Gastrocnemius medialis (tissue), 4 donors: ENCODE measurements around the gene TOR1B. TPM values are rescaled to one million over a fixed set of nuclear protein-coding genes. Genes with fewer than 3 reads are reported as not detected.

Experiments
- ATAC-seq, 2 donors: fragments of 150-250 bp; one replicate each; pipeline ENCODE4 v1.9.1; 2016
- DNase-seq, 2 donors: peaks; one replicate each; pipeline ENCODE4 v3.0.0-alpha.2; 2019
- H3K27ac ChIP-seq, 4 donors: fragments of 200-600 bp; sonication (generic); 1 replicate in 1 of 4; 2 replicates in 3 of 4; pipeline ENCODE4 v1.5.1; 2016 to 2018; ENCODE audit warnings: mild to moderate bottlenecking in 2 of 4, moderate library complexity in 1 of 4
- H3K27me3 ChIP-seq, 3 donors: fragments of 200-600 bp; sonication (generic) in 2 of 3; 1 replicate in 1 of 3; 2 replicates in 2 of 3; pipeline versions ENCODE4 v1.5.1 to v1.6.0; 2016 to 2019; ENCODE audit warnings: mild to moderate bottlenecking in 1 of 3, moderate library complexity in 1 of 3
- H3K36me3 ChIP-seq, 2 donors: fragments of 200-600 bp; sonication (generic) in 1 of 2; one replicate each; pipeline ENCODE4 v1.5.1; 2017 to 2018
- H3K4me1 ChIP-seq, 2 donors: fragments of 200-600 bp; sonication (generic) in 1 of 2; one replicate each; pipeline ENCODE4 v1.5.1; 2016 to 2017; ENCODE audit warnings: mild to moderate bottlenecking in 2 of 2
- H3K4me3 ChIP-seq, 4 donors: fragments of 200-600 bp; sonication (generic) in 3 of 4; 1 replicate in 1 of 4; 2 replicates in 3 of 4; pipeline ENCODE4 v1.5.1; 2016 to 2019; ENCODE audit warnings: mild to moderate bottlenecking in 2 of 4
- H3K9me3 ChIP-seq, 3 donors: fragments of 200-600 bp; sonication (generic) in 2 of 3; 1 replicate in 1 of 3; 2 replicates in 2 of 3; pipeline ENCODE4 v1.5.1; 2016 to 2019
- POLR2A ChIP-seq, 2 donors: fragments of 450-650 bp; IDR thresholded peaks; one replicate each; pipeline ENCODE4 v1.6.1; 2017; ENCODE audit warnings: antibody characterized with exemption in 2 of 2, mild to moderate bottlenecking in 2 of 2, moderate library complexity in 2 of 2
- in situ Hi-C, 4 donors: fragments of 200-750 bp; cut with MboI; loops; one replicate each; pipeline versions ENCODE4 v1.15.0 to v1.8.0; 2017; ENCODE audit warnings: low sequenced_read_pairs in 4 of 4
- intact Hi-C: fragments of 100-400 bp; cut with DNase I; formaldehyde crosslinking; loops from one replicate; pipeline ENCODE4 v1.15.1; 2023; ENCODE audit warnings: low total_unique reads
- total RNA-seq, 4 donors: library from RNA; depleted of rRNA; stranded (reverse); fragments of >200 nt; gene quantifications; one replicate each; pipeline versions ENCODE4 v1.1.0 to v1.2.3, GENCODE V29; 2016
- TF ChIP-seq, protein P1 (sequence below), 5 experiments: fragments of 450-650 bp in 3 of 5; fragments of 200-600 bp in 2 of 5; sonication (generic) in 2 of 5; IDR thresholded peaks in 4 of 5; conservative IDR thresholded peaks in 1 of 5; 1 replicate in 4 of 5; 2 replicates in 1 of 5; pipeline ENCODE4 v1.5.1; 2016 to 2019; ENCODE audit warnings: antibody characterized with exemption in 5 of 5, mild to moderate bottlenecking in 3 of 5, moderate library complexity in 3 of 5

TOR1B gene
- total RNA-seq, 4 donors from 2014 or later = 15.9 to 22.6 (median 21.2) TPM

DNA sequence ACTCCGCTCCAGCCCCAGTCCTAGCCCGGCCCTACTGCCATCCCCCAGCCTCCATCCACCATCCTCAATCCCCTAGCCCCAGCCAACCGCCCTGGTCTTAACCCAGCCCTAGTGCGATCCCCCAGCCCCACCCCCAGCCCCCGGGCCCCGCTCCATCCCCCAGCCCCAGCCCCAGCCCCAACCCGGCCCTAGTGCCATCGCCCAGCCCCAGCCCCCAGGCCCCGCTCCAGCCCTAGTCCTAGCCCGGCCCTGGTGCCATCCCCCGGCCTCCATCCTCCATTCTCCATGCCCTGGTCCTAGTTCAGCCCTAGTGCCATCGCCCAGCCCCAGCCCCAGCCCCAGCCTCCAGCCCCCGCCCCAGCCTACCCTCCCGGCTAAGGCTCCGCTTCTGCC is 20.6 kb downstream of the TOR1B start:
- Histone ChIP-seq H3K36me3 (peaks cover 0 to 46% of the 10 kb centered on the region in 2 donors), H3K27ac (peak overlapping the region; percentile 68 to 86 (median 78))

DNA sequence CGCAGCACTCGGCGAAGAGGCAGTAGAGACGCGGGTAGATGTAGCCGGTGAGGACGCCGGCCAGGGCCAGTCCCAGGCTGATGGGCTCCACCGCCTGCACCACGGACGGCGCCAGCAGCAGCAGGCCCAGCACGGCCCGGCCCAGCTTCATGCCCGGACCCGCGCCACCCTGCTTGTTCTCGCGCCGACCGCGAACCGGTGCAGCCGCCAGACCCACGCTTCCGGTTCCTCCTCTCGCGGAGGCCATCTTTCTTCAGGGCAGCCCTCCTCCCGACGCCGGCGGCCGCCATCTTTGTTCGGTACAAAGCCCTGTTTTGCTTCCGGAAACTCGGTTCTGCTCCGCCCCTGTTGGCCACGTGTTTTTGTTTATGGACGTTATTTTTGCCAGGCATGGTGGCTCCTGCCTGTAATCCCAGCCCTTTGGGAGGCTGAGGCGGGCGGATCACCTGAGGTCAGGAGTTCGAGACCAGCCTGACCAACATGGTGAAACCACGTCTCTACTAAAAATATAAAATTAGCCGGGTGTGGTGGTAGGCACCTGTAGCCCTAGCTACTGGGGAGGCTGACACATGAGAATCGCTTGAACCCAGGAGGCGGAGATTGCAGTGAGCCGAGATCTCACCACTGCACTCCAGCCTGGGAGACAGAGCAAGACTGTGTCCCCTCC is 21.1 kb downstream of the TOR1B start, which contains the start of gene TOR1A:
Gene TOR1A (minus strand): TSS at position 202 of the 667 bp plus-strand sequence. CDS start 51 bp downstream, at position 151.
- ATAC-seq (peak; percentile 99), DNase-seq (peak; percentile 95 to 96)
- Histone ChIP-seq H3K4me3 (peak within 1 kb of the TSS; percentile 75 to 88 (median 78)), H3K36me3 (peaks cover 0 to 46% of the 10 kb centered on the region in 2 donors), H3K27me3 (no peaks in the 10 kb centered on the region), H3K4me1 (peaks cover 0 to 8% of the 10 kb centered on the region in 2 donors), H3K27ac (peak within 1 kb of the TSS; percentile 68 to 86 (median 78)), H3K9me3 (no peaks in the 10 kb centered on the region)
- in situ Hi-C loops = no loop called here
- peak in 1 of 2 donors; percentile 25 for TF ChIP-seq POLR2A (IDR thresholded peaks at IDR 0.05)
- TF ChIP-seq, protein P1, sequence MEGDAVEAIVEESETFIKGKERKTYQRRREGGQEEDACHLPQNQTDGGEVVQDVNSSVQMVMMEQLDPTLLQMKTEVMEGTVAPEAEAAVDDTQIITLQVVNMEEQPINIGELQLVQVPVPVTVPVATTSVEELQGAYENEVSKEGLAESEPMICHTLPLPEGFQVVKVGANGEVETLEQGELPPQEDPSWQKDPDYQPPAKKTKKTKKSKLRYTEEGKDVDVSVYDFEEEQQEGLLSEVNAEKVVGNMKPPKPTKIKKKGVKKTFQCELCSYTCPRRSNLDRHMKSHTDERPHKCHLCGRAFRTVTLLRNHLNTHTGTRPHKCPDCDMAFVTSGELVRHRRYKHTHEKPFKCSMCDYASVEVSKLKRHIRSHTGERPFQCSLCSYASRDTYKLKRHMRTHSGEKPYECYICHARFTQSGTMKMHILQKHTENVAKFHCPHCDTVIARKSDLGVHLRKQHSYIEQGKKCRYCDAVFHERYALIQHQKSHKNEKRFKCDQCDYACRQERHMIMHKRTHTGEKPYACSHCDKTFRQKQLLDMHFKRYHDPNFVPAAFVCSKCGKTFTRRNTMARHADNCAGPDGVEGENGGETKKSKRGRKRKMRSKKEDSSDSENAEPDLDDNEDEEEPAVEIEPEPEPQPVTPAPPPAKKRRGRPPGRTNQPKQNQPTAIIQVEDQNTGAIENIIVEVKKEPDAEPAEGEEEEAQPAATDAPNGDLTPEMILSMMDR (IDR thresholded peaks at IDR 0.05 in 4 of 5, conservative IDR thresholded peaks at IDR 0.05 in 1 of 5) = no peak
- intact Hi-C loops = loop anchor here (1.0 kb wide), 2 partner anchors 11 to 21 kb away; partner anchors contain the start of genes C9orf78, TOR1B and USP20

More for the DNA sequence above, 20.6 kb downstream of the TOR1B start:
- ATAC-seq (no peak), DNase-seq (no peak)
- Histone ChIP-seq H3K4me3 (peak overlapping the region; percentile 75 to 88 (median 78)), H3K4me1 (peaks cover 0 to 8% of the 10 kb centered on the region in 2 donors), H3K9me3 (no peaks in the 10 kb centered on the region), H3K27me3 (no peaks in the 10 kb centered on the region)
- in situ Hi-C loops = no loop called here
- no peak for TF ChIP-seq POLR2A (IDR thresholded peaks at IDR 0.05)
- TF ChIP-seq, protein P1 (IDR thresholded peaks at IDR 0.05 in 4 of 5, conservative IDR thresholded peaks at IDR 0.05 in 1 of 5) = no peak
- intact Hi-C loops = loop anchor here (1.0 kb wide), 1 partner anchor 20 kb away; the partner anchor contains the start of gene TOR1B

DNA sequence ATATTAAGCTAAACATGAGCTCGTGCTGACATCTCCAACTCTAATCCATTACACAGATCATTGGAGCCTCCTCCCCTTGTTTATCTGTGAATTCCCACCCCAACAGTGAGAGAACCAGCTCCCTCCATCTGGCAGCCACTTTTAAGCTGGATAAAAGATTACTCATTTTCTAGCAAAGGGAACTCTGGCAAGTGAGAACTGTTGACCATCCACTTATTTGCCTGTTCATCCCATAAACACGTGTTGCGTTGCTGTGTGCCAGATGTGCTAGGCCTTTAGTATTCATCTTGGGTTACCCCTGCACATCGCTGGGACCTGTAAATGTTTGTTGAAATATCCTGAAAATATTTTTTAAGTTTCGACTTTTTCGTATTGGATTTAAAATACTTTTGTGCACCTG is 23.4 kb downstream of the TOR1B start:
- ATAC-seq = no peak
- Histone ChIP-seq H3K9me3 (no peaks in the 10 kb centered on the region), H3K4me1 (peaks cover 0 to 8% of the 10 kb centered on the region in 2 donors), H3K27me3 (no peaks in the 10 kb centered on the region), H3K27ac (no peak overlapping the region), H3K4me3 (no peak overlapping the region), H3K36me3 (peaks cover 0 to 53% of the 10 kb centered on the region in 2 donors)
- in situ Hi-C loops = no loop called here
- intact Hi-C loops = no loop called here
- no peak for DNase-seq
- TF ChIP-seq POLR2A (IDR thresholded peaks at IDR 0.05) = no peak
- TF ChIP-seq, protein P1 (IDR thresholded peaks at IDR 0.05 in 4 of 5, conservative IDR thresholded peaks at IDR 0.05 in 1 of 5) = no peak

DNA sequence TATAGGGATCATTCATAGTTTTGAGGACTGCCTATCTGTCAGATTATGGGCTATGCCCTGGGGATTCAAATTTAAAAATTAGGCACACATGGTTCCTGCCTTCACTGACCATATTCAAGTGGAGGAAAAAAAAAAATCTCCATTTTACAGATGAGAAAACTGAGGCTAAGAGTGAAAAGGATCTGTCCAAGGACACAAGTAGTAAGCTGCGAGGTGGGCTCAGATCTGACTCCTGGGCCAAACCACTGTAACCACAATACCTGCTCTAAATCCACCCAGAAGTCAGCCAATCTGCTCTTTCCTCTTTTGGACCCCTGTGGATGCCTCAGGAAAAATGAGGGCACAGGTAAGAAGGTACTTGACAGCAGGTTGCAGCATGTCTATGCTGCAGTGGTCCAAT is 23.8 kb downstream of the TOR1B start:
- H3K36me3 ChIP-seq = peaks cover 0 to 56% of the 10 kb centered on the region in 2 donors
- intact Hi-C loops = no loop called here

DNA sequence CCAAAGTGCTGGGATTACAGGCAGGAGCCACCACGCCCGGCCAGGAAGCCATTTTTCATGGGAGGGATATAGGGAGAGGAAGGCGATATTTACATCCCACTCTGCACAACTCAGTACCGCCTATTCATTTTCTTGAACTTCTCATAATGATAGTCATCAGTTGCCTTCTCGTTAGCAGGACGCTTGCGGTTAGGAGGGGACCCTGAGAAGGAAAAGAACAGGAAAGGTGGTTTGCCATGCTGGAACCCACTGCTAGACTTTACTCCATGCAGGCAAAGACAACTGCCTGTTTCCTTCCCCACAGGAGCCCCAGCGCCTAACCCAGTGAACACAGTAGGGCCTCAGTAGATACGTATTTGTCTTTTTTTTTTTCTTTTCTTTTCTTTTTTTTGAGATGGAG is 25.1 kb downstream of the TOR1B start:
- H3K36me3 ChIP-seq = peaks cover 0 to 58% of the 10 kb centered on the region in 2 donors

More for the DNA sequence above, 23.8 kb downstream of the TOR1B start:
- TF ChIP-seq POLR2A (IDR thresholded peaks at IDR 0.05) = no peak
- H3K9me3 ChIP-seq = no peaks in the 10 kb centered on the region
- DNase-seq (no peak), ATAC-seq (no peak)
- no peaks in the 10 kb centered on the region for H3K27me3 ChIP-seq
- H3K4me3 ChIP-seq = no peak overlapping the region
- peaks cover 0 to 8% of the 10 kb centered on the region in 2 donors for H3K4me1 ChIP-seq
- in situ Hi-C loops = no loop called here
- H3K27ac ChIP-seq = no peak overlapping the region

More for the DNA sequence above, 25.1 kb downstream of the TOR1B start:
- intact Hi-C loops = no loop called here
- Histone ChIP-seq H3K4me3 (no peak overlapping the region), H3K9me3 (no peaks in the 10 kb centered on the region), H3K27me3 (no peaks in the 10 kb centered on the region), H3K4me1 (peaks cover 0 to 4% of the 10 kb centered on the region in 2 donors), H3K27ac (no peak overlapping the region)
- DNase-seq (no peak), ATAC-seq (no peak)
- TF ChIP-seq, protein P1 (IDR thresholded peaks at IDR 0.05 in 4 of 5, conservative IDR thresholded peaks at IDR 0.05 in 1 of 5) = no peak
- TF ChIP-seq POLR2A (IDR thresholded peaks at IDR 0.05) = no peak
- in situ Hi-C loops = no loop called here
